HG03460 (cell line): ENCODE data around the gene FCN3.

Experiments used
- ATAC-seq: cut with Tn5 transposase; IDR thresholded peaks from one replicate; pipeline ENCODE4 v1.9.1; 2021; ENCODE audit not compliant: unreplicated experiment

FCN3 gene

DNA sequence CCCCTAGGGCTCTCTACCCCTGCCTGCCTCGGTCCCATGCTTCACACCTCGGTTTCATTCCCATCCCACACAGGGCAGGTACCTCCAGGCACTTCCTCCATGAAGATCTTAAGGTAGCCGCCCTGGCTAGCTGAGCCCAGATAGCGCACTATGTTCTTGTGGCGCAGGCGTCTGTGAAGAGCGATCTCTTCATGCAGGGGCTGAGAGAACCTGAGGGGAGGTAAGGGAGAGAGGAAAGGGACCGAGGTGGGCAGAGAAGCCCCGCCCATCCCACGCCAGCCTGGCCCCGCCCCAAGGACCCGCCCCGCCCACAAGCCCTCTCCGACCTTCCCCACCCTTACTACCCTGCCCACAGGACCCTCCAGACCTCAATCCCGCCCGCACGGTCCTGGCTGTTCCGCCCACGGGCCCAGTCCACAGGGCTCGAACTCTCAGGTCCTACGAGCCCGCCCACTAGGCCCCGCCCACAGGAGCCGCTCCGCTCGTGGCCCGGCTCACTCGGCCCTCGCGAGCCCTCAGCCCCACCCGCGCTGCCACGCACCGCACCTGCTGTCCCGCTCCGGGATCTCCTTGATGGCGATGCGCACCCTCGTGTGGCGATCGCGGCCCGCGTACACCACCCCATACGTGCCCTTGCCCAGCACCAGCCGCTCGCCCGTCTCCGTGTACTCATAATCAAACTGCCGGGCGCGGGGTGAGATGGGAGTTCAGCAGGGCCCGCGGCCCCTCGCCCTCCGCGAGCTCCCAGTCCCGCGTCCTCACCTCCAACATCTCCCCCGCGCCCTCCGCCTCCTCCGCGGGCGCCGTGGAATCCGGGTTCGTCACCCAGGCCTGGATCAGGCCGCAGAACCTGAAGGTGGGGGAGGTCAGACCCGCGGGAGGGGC lies 14.2 kb downstream of the FCN3 start:
- ATAC-seq = no peak

DNA sequence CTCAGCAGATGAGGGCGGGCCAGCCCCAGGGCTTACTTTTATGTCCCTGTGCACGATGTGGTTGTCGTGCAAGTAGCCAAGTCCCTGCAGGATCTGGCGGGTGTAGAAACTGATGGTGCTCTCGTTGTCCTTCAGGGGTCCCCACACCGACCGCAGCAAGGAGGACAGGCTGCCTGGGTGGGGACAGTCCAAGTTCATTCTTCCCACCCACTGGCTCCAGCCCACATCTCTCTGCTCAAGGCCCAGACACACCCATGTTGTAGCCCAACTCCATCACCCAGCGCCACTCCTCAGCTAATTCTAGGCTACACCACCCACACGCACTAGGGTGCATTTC lies 14.8 kb downstream of the FCN3 start:
- ATAC-seq = no peak

DNA sequence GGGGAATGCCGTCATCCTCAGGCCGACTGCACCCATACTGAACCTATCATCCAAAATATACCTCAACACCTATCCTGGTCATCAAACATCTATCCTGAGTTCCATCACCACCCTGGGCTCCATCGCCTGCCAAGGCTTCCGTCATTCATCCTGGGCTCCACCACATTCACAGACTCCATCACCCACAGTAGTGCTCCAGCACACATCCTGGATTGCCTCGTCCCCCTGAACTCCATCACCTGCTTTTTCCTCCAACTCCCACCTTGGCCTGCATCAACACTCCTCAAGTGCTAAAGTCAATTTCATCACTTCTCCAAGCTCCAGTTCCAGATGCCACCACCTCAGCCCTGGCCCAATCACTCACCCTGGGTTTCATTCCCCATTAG lies 15.7 kb downstream of the FCN3 start:
- ATAC-seq = no peak

DNA sequence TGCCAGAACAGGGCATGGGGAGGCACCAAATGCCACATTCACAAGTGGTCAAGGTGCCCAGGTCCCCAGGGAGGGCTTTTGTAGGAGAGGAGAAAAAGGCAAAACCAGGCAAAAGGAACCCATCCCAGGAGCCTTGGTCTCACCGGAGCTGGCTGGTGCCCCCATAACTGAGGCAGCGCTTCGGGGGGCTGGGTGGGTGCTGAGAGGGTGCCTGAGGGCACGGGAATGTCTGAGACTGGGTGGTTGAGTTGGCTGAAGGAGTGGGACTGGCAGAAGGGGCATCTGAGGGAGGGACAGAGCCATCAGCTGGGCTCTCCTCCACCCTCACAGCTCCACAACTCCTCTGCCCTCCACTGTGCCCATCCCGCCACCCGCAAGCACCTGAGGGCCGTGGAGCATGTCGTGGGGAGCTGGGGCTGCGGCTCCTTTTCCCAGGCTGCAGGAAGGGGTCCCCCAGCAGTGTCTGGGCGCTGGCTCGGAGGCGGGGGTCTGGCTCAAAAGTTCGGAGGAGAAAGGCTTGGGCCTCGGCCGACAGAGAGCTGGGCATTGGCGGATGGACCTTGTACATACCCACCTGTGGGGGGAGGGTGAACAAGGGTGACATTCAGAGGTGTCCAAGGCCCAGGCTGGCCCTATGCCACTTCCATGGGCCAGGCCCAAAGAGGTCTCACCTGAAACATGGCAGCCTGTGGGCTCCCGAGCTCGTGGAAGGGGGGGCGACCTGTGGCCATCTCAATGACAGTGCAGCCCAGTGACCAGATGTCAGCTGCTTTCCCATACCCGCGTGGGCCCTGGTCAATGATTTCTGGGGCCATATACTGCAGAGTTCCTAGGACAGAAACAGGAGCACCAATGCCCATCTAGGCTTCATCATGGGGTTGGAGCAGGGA lies 16.3 kb downstream of the FCN3 start:
- ATAC-seq = no peak

DNA sequence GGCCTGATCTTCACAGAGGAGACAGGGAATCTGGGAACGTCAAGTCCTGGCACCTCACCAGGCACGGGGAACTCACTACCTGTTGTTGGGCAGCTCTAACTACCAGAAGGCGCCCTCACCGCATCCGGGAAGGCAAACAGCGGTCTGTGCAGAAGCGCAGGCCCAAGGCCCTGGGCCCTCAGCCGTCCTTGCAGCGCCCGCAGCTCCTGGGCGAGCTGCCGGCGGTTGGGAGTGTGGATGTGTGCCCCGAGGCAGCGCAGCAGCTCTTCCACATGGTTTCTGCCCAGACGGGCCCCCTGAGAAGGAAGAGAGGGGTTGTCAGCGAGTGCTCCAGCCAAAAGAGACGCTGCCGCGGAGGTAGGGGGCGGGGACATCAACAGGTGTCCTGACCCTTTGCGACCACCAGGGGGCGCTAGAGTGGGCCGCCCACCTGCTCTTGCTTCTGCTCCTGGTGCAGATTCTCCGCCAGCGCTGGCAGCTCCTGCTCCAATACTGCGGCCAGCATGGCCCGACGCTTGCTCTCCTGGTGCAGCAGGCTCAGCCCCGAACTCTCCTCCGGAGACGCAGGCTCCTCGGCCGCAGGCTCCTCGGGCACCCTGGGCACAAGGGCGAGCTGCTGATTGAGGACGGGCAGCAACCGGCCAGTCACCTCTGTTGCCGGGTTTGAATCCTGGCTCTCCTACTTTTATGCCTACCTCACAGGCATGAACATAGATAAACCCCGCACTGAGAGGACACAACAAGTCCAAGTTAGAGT lies 17.2 kb downstream of the FCN3 start:
- no peak for ATAC-seq

DNA sequence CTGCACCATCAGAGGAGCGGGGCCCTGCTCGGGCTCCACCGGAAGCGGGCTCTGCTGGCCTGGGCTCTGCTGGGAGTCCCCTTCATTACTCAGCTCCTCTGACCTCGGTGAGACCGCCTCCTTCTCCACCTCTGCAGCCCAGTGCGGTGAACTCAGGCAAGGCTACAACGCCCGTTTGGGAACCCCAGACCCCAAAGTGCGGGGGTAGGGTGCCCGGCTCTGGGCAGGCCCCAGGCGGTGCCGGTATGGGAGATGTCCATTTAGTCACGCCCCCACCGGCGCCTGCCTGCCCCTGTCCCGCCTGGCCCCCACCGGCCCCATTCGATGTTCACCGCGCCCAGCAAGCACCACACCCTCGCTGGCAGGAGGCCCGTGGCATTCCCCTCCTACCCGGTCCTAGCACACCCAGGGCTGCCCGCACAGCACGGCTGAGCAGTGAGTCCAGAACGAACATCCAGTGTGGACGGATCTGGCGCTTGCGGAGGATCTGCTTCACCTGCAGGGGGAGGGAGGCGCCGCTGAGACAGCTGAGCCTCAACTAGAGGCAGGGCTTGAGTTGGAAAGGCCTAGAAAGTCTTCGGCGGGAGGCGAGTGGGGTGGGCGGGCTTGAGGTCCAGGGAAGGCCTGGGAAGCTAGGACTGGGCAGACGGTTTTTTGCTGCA lies 17.9 kb downstream of the FCN3 start:
- no peak for ATAC-seq

DNA sequence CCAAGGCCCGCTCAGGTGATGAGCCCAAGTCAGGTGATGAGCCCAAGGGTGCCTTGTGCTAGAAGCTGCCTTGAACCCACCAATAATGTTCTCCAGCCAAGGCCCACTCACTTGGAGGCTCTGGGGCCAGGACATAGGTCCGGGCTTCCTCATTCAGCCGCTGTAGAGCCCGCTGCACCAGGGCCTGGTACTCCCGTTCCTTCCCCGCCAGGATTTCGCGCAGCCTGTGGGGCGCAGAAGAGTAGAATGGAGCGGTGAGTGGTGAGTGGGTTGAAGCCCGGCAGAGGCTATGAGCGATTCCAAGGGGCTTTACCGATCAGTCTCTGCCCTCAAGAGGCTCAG lies 18.4 kb downstream of the FCN3 start:
- ATAC-seq = no peak

DNA sequence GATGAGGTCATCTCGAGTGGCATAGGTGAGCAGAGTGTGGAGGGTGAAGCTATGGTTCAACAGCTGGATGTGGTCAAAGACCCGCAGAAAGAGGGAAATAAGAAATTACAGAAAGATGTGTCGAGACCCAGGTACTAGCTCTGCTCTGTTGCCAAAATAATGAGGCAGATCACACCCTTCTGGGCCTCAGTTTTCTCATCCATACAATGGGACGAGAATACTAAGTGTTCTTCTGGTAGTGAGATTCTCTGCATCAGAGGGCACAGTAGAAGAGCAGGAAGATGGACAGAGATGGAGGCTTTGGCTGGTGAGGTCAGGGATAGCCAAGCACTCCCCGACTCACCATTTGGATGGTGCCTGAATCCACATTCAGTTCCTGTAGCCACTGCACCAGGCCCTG lies 18.9 kb downstream of the FCN3 start:
- ATAC-seq = no peak

DNA sequence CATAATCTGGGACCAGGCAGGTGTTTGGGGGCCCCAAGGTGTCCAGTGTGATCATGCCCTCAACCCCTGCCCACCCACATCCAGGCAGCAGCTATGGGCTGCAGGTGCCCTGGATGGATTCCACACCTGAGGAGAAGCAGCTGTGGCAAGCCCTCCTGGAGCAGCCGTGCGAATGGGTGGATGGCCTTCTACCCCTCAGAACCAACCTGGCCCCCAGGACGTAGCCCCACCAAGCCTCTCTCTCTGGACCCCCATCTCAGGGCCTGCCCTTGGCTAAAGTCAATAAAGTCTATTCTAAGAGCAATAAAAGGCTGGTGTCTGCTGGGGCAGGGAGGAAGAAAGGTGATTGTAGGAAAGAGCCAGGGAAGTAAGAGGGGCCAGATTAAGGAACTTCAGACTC lies 21.0 kb downstream of the FCN3 start:
- no peak for ATAC-seq

DNA sequence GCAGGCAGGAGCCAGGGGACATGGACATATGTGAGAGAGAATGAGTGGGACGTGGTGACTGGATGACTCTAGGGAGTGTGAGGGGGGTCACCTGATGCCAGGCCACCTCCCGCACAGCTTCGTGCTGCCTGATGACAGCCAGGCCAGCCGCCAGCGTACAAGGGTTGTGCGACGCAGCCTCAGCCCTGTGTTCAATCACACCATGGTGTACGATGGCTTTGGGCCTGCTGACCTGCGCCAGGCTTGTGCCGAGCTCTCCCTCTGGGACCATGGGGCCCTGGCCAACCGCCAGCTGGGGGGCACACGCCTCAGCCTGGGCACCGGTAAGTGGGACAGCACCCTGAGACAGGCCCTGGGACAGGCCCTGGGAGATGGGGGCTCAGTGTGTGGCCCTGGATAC lies 21.5 kb downstream of the FCN3 start:
- ATAC-seq = no peak

DNA sequence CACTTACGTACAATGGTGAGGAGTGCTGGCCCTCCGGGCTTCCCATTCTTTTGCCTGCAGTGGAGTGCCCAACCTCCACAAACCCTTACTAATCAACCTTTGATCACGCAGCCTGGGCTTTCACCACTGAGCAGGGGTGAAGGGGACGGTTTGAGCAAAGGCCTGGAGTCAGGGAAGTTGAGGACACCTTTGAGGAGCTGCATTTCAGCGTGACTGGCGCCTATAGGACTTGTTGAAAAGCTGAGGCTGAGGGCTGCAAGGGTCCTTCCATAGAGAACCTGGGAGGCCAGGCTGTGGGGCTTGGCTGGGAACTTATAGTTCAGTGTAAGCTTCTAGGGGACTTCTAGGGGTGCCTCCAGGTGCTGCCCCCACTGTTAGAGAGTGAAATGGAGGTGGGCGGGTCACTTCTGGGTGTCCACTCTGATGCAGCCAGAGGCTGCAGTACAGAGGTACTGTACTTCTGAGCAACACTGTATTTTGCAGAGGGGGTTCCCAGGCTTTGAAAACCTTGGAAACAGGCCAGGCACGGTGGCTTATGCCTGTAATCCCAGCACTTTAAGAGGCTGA lies 23.0 kb downstream of the FCN3 start:
- no peak for ATAC-seq

DNA sequence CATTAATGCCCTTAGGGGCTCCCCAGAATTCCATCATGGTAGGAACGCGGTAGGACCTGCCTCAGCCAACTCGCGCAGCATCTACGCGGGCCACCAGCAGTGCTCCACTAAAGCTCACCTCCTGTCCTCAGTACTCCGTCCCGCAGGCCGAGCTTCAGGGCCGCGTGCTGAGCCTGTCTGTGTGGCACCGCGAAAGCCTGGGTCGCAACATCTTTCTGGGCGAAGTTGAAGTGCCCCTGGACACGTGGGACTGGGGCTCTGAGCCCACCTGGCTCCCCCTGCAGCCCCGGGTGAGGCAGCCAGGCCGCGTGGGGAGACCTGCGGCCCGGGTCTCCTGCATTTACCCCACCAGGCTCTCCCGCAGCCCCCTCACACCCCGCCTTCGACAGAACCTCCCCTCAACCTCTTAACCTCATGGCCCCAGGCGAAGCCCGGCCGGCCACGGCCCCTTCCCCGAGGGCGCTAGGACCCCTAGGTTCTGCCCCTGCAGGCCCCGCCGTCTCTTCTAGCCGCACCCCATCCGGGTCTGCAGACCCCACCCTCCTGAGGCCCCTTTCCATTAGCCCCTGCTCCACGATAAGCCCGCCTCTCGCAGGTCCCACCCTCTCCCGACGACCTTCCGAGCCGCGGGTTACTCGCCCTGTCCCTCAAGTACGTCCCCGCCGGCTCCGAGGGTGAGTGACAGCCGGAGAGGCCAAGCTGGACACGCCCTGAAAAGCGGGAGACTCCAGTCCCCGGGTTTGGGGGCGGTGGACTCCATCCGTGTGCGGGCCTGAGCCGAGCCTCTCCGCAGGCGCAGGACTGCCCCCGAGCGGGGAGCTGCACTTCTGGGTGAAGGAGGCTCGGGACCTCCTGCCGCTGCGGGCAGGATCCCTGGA lies 23.7 kb downstream of the FCN3 start:
- no peak for ATAC-seq

DNA sequence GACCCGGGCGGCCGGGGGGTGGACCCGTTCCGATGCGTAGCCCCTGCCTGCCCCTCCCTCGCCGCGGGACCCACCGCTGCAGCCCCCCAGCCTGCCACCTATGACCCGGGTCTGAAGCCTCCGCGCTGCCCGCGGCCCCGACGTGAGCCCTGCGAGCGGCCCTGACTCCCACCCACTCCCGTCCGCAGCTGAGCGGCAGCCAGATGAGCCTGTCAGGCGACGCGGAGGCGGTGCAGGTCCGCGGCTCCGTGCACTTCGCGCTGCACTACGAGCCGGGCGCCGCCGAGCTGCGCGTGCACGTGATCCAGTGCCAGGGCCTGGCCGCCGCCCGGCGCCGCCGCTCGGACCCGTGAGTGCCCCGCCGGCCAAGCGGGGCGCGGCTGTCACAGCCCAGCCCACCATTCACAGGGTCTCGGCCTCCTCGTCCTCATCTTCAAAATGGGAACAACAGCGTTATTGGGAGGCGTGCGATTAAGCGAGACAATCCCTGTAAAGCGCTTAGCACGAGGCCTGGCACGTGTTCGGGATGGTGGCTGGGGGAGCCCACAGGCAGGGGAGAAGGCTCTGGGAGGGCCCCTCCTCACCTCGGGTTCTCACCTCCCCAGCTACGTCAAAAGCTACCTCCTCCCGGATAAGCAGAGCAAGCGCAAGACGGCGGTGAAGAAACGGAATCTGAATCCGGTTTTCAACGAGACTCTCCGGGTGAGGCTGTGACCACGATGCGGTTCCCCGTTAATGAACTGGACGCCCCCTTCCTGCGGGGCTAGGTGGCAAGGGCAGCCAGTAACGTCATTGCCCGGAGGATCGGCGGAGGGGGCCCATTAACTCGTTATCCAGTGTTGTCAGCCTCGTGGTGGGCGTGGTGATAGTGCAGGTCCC lies 24.6 kb downstream of the FCN3 start:
- no peak for ATAC-seq

DNA sequence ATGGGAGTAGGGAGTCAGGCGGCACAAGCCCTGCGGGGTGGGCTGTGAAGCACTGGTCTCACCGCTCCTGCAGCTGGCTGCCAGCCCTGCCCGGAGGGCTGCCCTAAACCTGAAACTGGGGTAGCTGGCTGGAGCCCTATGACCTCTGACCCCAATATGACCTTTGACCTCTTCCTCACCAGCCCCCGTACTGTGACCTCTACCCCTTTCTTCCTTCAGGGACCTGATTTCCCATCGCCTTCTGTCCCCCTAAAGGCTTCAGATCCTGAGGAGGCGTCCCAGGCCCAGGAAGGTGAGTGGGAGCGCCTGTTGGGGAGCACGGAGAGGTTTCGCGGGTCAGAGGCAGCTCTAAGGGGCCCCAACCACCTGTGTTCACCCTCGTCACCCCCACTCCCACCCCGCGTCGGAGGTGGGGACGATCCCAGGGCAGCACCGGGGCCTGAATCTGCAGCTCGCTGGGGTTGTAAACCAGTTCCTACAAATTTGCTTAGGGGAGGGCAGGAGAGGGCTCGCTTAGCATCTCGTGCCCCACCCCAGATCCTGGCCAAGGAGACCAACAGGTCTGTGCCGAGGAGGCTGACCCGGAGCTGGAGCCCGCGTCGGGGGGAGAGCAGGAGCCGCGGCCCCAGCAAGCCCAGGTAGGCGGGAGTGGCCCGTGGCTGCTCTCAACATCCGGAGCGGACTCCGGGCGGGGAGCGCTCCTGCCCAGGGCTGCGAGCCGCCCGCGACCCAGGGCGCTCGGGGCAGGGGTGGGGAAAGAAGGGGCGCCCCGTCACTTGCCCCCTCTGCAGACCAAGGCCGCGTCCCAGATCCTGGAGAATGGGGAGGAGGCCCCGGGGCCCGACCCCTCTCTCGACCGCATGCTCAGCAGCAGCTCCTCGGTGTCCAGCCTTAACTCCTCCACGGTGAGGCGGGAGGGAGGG lies 25.5 kb downstream of the FCN3 start:
- ATAC-seq = no peak

DNA sequence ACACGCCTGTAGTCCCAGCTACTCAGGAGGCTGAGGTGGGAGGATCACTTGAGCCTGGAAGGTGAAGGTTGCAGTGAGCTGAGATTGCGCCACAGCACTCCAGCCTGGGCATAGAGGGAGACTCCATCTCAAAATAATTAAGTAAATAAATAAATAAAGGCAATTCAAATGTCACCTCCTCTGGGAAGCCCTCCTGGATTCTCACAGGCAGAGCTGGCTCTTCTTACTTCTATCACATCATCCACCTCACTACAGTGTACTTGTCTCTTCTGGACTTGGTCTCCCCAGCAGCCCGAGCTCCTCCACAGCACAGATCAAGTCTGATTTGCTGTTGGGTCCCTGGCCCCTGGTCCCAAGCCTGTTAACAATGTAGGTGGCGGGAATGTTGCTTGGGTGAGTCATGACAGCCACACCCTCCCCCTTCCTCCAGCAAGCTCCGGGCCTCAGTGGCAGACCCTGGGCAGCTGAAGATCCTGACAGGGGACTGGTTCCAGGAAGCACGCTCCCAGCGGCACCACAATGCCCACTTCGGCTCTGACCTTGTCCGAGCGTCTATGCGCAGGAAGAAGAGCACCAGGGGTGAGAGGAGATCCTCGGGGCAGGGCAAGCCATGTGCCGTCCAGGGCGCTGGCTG lies 27.5 kb downstream of the FCN3 start:
- no peak for ATAC-seq

DNA sequence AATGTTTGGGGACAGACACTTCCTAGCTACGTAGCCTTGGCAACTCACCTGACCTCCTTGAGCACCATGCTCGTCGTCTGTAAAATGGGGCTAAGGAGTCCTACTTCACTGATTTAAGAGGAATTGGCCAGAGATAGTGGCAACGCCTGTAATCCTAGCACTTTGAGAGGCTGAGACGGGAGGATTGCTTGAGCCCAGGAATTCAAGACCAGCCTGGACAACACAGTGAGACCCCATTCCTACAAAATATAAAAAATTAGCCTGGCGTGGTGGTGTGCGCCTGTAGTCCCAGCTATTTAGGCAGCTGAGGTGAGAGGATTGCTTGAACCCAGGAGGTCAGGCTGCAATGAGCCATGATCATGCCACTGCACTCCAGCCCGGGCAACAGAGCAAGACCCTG lies 28.3 kb downstream of the FCN3 start:
- no peak for ATAC-seq

DNA sequence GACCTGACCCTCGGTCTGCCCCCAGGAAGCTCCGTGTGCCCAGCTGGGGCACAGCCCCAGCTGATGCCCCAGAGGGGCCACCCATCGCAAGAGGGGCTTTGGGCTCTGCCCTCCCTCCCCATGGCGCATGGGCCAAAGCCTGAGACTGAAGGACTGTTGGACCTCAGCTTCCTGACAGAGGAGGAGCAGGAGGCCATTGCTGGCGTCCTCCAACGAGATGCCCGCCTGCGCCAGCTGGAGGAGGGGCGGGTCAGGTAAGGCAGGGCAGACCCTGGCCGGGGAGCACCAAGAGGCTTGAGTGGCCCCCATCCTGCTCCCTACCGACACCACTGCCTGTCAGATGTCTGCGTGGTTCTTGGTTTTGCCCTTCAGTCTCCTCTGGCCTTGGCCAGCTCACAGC lies 29.4 kb downstream of the FCN3 start:
- ATAC-seq = no peak
